ENCODE results near the gene DCAF5. TPM values are rescaled to one million over a fixed set of nuclear protein-coding genes. Genes with fewer than 3 reads are reported as not detected.

Gene DCAF5
- total and polyA plus RNA-seq, 2 of the 8 experiments (the other 6 are each of a cell fraction or from before 2014, with no cell fraction given): 24.3 to 31.0 TPM

DNA sequence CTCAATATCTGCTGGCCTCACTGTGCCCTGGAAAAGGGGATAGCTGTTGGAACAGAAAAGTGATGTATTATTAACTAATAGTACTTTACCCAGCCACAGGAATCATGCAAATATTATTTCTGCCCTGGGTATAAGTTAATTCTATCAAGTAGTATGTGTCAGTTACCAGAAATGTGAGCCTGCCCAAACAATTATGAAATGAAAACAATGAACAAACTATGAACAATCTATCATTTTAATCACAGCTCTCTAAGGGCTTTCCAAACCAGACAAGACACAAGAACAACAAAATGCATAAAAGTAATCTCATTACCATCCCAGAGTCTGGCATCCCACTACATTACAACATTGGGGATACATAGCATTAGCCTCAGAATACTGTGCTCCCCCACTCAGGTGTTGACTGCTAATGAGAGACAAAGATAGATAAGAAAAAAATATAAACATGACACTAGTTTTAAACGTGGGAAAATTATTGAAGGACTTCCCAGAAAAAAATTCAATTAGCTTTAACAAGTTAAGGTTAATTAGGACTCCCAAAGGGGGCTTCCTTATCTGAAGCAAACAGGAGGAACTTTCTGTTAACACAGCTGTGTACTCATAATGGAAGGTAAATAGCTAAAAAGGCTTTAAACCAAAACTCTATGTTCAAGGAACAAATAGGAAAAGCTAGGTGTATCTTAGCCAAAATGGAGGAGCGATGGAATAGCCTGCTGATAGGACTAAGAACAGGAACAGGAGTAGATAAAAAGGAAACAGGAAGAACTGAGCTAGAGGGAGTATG is 3.3 kb downstream of the DCAF5 start (continued):
- TF ChIP-seq, protein P1, sequence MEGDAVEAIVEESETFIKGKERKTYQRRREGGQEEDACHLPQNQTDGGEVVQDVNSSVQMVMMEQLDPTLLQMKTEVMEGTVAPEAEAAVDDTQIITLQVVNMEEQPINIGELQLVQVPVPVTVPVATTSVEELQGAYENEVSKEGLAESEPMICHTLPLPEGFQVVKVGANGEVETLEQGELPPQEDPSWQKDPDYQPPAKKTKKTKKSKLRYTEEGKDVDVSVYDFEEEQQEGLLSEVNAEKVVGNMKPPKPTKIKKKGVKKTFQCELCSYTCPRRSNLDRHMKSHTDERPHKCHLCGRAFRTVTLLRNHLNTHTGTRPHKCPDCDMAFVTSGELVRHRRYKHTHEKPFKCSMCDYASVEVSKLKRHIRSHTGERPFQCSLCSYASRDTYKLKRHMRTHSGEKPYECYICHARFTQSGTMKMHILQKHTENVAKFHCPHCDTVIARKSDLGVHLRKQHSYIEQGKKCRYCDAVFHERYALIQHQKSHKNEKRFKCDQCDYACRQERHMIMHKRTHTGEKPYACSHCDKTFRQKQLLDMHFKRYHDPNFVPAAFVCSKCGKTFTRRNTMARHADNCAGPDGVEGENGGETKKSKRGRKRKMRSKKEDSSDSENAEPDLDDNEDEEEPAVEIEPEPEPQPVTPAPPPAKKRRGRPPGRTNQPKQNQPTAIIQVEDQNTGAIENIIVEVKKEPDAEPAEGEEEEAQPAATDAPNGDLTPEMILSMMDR (IDR thresholded peaks at IDR 0.05; ENCODE audit: control extremely low read depth in 1 of 3, insufficient read depth in 1 of 3, low read depth in 1 of 3, low read length in 3 of 3): no peak
- no peak for TF ChIP-seq HDAC6 (IDR thresholded peaks at IDR 0.05; ENCODE audit: low read depth, low read length)
- no peak for TF ChIP-seq JUND (IDR thresholded peaks at IDR 0.05; ENCODE audit: low read length)
- TF ChIP-seq TEAD4 (IDR thresholded peaks at IDR 0.05; ENCODE audit: low read depth, low read length): no peak
- no peak for TF ChIP-seq YY1 (IDR thresholded peaks at IDR 0.05; ENCODE audit: low read depth, low read length)
- no peak for TF ChIP-seq CBX8 (IDR thresholded peaks at IDR 0.05; ENCODE audit: borderline replicate concordance, low read depth, low read length)
- no peak for TF ChIP-seq SIRT6 (IDR thresholded peaks at IDR 0.05; ENCODE audit: low read length)
- no peak for TF ChIP-seq RXRA (IDR thresholded peaks at IDR 0.05; ENCODE audit: insufficient read depth, low read depth, low read length)
- TF ChIP-seq KDM1A (IDR thresholded peaks at IDR 0.05; ENCODE audit: borderline replicate concordance, low read length): no peak
- no peak for TF ChIP-seq EP300 (IDR thresholded peaks at IDR 0.05; ENCODE audit: borderline replicate concordance in 1 of 2, low read depth in 2 of 2, low read length in 2 of 2)
